A549 treated with dexamethasone at 1 μM for 4 hours (cell line): Measurements from ENCODE around the gene CGB8. TPM values are rescaled to one million over a fixed set of nuclear protein-coding genes. Genes with fewer than 3 reads are reported as not detected.

Experiments used
- total RNA-seq: library from RNA; stranded (reverse); fragments of 200-300 nt; extraction: Qiagen RNA extraction; gene quantifications from 5 replicates; pipeline ENCODE4 v1.2.3, GENCODE V29; 2022

Gene CGB8
- total RNA-seq, result 1.5 to 3.0 TPM (median 2.7 TPM) in 5 replicates

GRCh38 chr19:49049011-49049410, at the start of gene CGB8:
TSS of gene CGB8 (minus strand) at chr19:49049111. CDS start at chr19:49048739, 372 bp downstream.

GRCh38 chr19:49085020-49085867, 36.3 kb upstream of the CGB8 start, which contains the start of gene SNRNP70:
TSS of gene SNRNP70 (plus strand) at chr19:49085451. CDS start at chr19:49086415, 964 bp downstream.

DNA sequence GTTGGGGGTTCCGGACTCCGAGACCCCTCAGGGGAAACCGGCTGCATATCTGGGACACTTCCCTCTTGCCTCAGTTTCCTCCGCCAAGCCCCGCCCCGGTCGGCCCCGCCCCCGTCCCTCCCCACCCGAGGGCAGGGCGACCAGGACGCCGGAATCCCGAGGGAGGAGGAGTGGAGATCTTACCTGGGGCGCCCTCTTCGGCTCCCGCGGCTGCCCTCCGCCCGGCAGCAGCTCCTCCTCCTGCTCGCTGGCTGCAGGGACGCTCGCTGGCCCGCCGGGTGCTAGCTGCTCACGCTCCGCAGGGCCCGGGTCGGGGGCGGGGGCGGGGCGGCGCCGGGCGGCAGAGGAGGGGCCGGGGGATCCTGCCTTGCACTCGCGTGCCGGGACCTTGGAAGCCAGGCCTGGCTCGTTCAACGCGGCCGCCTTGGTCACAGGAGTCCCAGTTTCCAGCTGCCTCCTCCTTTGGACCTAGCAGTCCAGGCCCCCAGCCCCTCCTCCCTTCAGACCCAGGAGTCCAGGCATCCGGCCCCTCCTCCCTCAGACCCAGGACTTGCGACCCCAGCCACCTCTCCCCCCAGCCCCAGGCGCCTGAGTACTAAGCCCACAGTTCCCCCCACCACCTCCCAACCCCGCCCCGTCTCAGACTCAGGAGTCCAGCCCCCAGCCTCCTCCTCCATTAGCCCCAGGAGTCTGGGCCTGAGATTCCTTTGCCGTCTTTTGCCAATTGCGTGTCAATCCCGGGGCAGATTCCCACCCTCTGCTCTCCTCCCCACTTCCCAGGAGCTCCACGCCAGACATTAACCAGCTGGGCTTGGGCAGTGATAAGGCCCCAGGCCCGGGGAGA, 16.1 kb upstream of the CGB8 start, which contains the start of gene NTF4:
Gene NTF4, minus strand, starts transcription at position 51 of the 844 bp plus-strand sequence. CDS start 2,821 bp downstream, outside the sequence.

GRCh38 chr19:49057636-49058234, 8.8 kb upstream of the CGB8 start, which contains the start of gene CGB7:
TSS of gene CGB7 (minus strand) at chr19:49057749. CDS start at chr19:49055375, 2,374 bp downstream.

DNA sequence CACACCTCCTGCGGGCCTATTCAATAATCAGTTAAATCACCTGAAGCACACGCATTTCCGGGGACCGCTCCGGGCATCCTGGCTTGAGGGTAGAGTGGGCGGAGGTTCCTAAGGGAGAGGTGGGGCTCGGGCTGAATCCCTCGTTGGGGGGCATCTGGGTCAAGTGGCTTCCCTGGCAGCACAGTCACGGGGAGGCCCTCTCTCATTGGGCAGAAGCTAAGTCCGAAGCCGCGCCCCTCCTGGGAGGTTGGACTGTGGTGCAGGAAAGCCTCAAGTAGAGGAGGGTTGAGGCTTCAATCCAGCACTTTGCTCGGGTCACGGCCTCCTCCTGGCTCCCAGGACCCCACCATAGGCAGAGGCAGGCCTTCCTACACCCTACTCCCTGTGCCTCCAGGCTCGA, 5.4 kb downstream of the CGB8 start, which contains the start of gene CGB5:
Gene CGB5, plus strand, starts transcription at position 301 of the 400 bp plus-strand sequence. CDS start 362 bp downstream, outside the sequence.

GRCh38 chr19:49036815-49037214, 12.1 kb downstream of the CGB8 start, which contains the start of gene CGB1:
TSS of gene CGB1 (minus strand) at chr19:49036895. CDS start at chr19:49036711, 184 bp downstream.

GRCh38 chr19:49031642-49032301, 17.1 kb downstream of the CGB8 start, which contains the start of gene CGB2:
TSS of gene CGB2 (plus strand) at chr19:49031890. CDS start at chr19:49032096, 206 bp downstream.

DNA sequence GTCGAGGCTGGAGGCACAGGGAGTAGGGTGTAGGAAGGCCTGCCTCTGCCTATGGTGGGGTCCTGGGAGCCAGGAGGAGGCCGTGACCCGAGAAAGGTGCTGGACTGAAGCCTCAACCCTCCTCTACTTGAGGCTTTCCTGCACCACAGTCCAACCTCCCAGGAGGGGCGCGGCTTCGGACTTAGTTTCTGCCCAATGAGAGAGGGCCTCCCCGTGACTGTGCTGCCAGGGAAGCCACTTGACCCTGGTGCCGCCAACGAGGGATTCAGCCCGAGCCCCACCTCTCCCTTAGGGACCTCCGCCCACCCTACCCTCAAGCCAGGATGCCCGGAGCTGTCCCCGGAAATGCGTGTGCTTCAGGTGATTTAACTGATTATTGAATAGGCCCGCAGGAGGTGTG, 24.7 kb downstream of the CGB8 start, which contains the start of gene CGB3:
Gene CGB3, minus strand, starts transcription at position 101 of the 400 bp plus-strand sequence. CDS start 362 bp downstream, outside the sequence.

DNA sequence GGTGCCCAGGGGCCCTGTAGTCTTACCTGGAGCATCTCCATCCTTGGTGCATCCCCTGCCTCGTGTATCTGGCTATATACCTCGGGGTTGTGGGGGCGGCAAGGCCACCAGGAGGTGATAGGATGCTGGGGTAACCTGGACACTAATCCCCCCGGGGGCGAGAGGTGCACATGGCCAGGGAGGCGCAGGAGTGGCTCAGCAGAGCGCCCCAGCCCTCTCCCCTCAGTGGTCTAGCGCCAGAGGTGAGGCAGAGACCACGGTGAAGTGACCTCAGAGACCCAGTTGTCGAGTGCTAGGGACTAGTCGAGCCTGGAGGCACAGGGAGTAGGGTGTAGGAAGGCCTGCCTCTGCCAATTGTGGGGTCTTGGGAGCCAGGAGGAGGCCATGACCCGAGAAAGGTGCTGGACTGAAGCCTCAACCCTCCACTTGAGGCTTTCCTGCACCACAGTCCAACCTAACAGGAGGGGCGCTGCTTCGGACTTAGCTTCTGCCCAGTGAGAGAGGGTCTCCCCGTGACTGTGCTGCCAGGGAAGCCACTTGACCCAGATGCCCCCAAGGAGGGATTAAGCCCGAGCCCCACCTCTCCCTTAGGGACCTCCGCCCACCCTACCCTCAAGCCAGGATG, 31.8 kb downstream of the CGB8 start, which contains the start of gene LHB:
Gene LHB, minus strand, starts transcription at position 51 of the 625 bp plus-strand sequence. Its CDS starts 10 bp downstream, at position 41.

Other genes starting within 250 kb of the CGB8 start
- gene BCAT2, start 238.1 kb downstream of the CGB8 start, total RNA-seq, result 48.8 to 56.6 TPM (median 56.3 TPM) in 5 replicates
- 12.1 to 15.5 TPM (median 13.1 TPM) in 5 replicates for gene HSD17B14, start 212.6 kb downstream of the CGB8 start, total RNA-seq
- gene PLEKHA4, start 180.5 kb downstream of the CGB8 start, total RNA-seq, result 1.3 to 1.5 TPM (median 1.4 TPM) in 5 replicates
- gene PPP1R15A, start 176.7 kb downstream of the CGB8 start, total RNA-seq, result 76.6 to 102 TPM (median 92.1 TPM) in 5 replicates
- not detected in 5 replicates for gene TULP2, start 150.4 kb downstream of the CGB8 start, total RNA-seq
- 182 to 210 TPM (median 199 TPM) in 5 replicates for gene NUCB1, start 148.8 kb downstream of the CGB8 start, total RNA-seq
- gene DHDH, start 115.4 kb downstream of the CGB8 start, total RNA-seq, result 0.62 to 1.5 TPM (median 1.2 TPM) in 5 replicates
- gene BAX, start 94.2 kb downstream of the CGB8 start, total RNA-seq, result 254 to 381 TPM (median 326 TPM) in 5 replicates
- gene FTL, start 83.8 kb downstream of the CGB8 start, total RNA-seq, result 16,748 to 23,741 TPM (median 18,953 TPM) in 5 replicates
- 17.3 to 24.3 TPM (median 21.1 TPM) in 5 replicates for gene GYS1, start 55.8 kb downstream of the CGB8 start, total RNA-seq
- 224 to 281 TPM (median 256 TPM) in 5 replicates for gene RUVBL2, start 55.2 kb downstream of the CGB8 start, total RNA-seq
- gene LHB, start 32.0 kb downstream of the CGB8 start, total RNA-seq, result 0.19 TPM in 1 of 5 replicates, not detected in the others
- gene CGB3, start 24.8 kb downstream of the CGB8 start, total RNA-seq, result not detected in 5 replicates
- 0.12 to 0.36 TPM (median 0.24 TPM) in 4 of 5 replicates, not detected in the other for gene CGB2, start 17.2 kb downstream of the CGB8 start, total RNA-seq
- 0.14 TPM in 1 of 5 replicates, not detected in the others for gene CGB1, start 12.2 kb downstream of the CGB8 start, total RNA-seq
- gene CGB5, start 5.3 kb downstream of the CGB8 start, total RNA-seq, result 0.20 to 0.72 TPM (median 0.42 TPM) in 4 of 5 replicates, not detected in the other
- gene CGB7, start 8.6 kb upstream of the CGB8 start, total RNA-seq, result 0.23 to 0.86 TPM (median 0.45 TPM) in 5 replicates
- 0.24 to 0.75 TPM (median 0.67 TPM) in 5 replicates for gene NTF4, start 15.7 kb upstream of the CGB8 start, total RNA-seq
- gene KCNA7, start 23.6 kb upstream of the CGB8 start, total RNA-seq, result not detected in 5 replicates
- 256 to 381 TPM (median 350 TPM) in 5 replicates for gene SNRNP70, start 36.3 kb upstream of the CGB8 start, total RNA-seq
- gene LIN7B, start 65.3 kb upstream of the CGB8 start, total RNA-seq, result 3.6 to 9.0 TPM (median 6.9 TPM) in 5 replicates
- gene C19orf73, start 70.0 kb upstream of the CGB8 start, total RNA-seq, result 0.82 to 1.9 TPM (median 1.3 TPM) in 5 replicates
- gene PPFIA3, start 70.4 kb upstream of the CGB8 start, total RNA-seq, result 4.2 to 6.2 TPM (median 5.9 TPM) in 5 replicates
- not detected in 5 replicates for gene HRC, start 106.3 kb upstream of the CGB8 start, total RNA-seq
- gene TRPM4, start 108.7 kb upstream of the CGB8 start, total RNA-seq, result 6.5 to 11.6 TPM (median 8.7 TPM) in 5 replicates